Smooth muscle cell of bladder (primary cell): ENCODE data around the gene ARV1. TPM values are rescaled to one million over a fixed set of nuclear protein-coding genes. Genes with fewer than 3 reads are reported as not detected.

Source experiments
- total RNA-seq: library from RNA; depleted of rRNA; stranded (reverse); fragments of >200 nt; gene quantifications from 2 replicates; pipeline ENCODE4 v1.2.3, GENCODE V29; 2014

ARV1 gene
- total RNA-seq: 13.7 and 13.8 TPM in 2 replicates

DNA sequence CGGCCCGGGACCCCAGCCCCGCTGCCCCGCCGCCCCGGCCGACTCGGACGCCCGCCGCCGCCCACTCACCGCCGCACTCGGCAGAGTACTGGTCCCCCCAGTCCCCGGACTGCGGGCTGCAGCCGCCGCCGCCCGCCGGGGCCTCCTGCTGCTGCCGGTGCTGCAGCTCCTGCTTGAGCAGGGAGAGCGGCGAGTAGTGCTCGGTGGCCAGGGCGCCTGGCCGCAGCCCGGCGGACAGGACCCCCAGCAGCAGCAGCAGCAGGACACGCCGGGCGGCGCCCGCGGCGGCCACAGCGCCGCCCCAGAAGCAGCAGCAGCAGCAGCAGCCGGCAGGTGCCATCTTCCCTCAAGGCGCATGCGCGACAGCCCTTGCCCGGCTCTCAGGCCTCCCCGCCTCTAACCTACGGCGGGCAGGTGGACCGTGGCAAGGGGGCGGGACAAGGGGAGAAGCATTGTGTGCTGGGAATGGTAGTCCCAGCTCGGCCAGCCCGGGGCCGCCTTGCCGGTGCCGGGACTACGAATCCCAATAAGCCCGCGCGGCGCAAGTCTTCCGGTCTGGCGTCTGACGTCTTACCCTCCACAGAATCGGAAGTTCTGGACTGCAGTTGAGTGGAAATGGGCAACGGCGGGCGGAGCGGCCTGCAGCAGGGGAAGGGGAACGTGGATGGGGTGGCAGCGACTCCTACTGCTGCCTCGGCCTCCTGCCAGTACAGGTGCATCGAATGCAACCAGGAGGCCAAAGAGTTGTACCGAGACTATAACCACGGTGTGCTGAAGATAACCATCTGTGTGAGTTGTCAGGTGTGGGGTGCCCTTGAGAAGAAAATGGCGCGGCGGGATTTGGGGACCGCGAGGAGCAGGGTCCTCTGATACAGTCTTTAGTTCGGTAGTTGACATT, at the start of gene ARV1, which contains the start of gene TTC13:
Gene ARV1, plus strand, starts transcription at position 604 of the 898 bp plus-strand sequence. Its CDS starts 12 bp downstream, at position 616.
Gene TTC13, minus strand, starts transcription at position 371 of the 898 bp plus-strand sequence. Its CDS starts 31 bp downstream, at position 340.

GRCh38 chr1:231040019-231040799, 61.3 kb downstream of the ARV1 start, which contains the start of gene FAM89A:
Gene FAM89A (minus strand): TSS chr1:231040254. CDS start chr1:231040211, 43 bp downstream.

Other genes starting within 250 kb of the ARV1 start
- not detected in 2 replicates for gene CAPN9, start 231.7 kb upstream of the ARV1 start, total RNA-seq
- 44.1 and 80.4 TPM in 2 replicates for gene C1orf198, start 110.6 kb upstream of the ARV1 start, total RNA-seq
- 11.2 and 15.8 TPM in 2 replicates for gene TTC13, start 233 bp upstream of the ARV1 start, total RNA-seq
- gene FAM89A, start 61.2 kb downstream of the ARV1 start, total RNA-seq: 8.4 and 11.2 TPM in 2 replicates
- gene TRIM67, start 183.0 kb downstream of the ARV1 start, total RNA-seq: under 0.01 TPM in 1 of 2 replicates, not detected in the other